NCI-H146 (cell line): Measurements from ENCODE around the gene CPNE2.

Experiments used
- DNase-seq: peaks from one replicate; lab custom pipeline; 2025; lab: John Stamatoyannopoulos, UW

The CPNE2 gene

DNA sequence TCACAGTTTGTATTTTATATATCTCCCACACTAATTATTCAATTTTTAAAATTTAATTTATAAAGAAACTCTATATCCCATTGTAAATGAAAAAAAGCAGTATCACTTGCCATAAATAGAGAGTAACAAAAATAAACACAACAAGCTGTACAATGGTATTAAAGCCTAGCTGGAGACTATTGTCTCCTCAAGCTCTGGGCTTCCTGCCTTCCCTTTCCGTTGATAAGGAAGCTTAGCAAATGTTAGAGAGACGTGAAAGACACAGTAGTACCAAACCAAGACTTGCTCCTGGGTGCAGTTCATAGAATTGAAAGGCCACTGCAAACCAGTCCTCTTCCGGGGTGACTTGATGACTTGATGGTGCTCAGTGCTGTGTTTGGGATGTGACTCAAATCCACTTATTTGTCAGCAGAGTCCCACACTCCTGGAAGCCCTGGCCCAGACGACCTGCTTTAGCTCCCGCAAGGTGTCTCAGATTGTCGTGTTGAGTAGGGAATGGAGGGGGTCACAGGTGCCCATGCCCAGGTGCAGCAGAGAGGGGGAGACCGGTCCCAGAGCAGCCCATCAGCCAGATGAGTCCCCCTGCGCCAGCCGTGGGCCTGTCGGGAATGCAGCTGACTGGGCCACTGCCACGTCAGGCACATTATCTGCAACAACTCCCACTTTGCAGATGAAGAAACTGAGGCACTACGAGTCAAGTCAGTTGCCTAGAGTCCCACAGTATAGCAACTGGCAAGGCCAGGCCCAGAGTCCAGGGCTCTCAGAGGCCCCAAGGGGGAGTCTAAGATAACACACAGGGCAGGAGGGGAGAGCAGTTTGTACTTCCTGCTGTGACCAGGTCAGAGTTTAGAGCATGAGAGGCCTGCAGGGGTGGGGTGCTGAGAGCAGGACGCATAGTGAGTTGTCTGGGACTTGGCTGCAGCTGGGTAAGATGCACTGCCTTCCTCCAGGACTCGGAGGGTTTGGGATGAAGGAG lies 53.0 kb downstream of the CPNE2 start:
- no peak for DNase-seq

DNA sequence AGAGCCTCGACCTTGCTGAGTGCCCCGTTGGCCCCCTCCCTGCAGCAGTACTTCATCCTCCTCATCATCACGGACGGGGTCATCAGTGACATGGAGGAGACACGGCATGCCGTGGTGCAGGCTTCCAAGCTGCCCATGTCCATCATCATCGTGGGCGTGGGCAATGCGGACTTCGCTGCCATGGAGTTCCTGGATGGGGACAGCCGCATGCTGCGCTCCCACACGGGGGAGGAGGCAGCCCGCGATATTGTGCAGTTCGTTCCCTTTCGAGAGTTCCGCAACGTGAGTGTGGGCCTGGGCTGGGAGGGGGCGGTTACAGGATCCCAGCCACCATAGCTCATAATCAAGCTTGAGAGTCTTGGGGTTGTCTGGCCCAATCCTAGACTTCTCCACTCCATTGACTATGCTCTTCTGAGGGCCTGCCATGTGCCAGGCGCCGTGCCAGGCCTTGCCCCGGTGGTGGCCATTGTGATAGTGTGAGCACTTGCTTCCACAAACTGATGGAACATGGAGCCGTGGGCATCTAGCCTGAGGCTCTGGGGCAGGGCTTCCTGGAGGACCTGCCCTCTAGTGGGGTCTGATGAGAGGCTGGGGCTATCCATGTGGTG lies 53.8 kb downstream of the CPNE2 start:
- DNase-seq = no peak

DNA sequence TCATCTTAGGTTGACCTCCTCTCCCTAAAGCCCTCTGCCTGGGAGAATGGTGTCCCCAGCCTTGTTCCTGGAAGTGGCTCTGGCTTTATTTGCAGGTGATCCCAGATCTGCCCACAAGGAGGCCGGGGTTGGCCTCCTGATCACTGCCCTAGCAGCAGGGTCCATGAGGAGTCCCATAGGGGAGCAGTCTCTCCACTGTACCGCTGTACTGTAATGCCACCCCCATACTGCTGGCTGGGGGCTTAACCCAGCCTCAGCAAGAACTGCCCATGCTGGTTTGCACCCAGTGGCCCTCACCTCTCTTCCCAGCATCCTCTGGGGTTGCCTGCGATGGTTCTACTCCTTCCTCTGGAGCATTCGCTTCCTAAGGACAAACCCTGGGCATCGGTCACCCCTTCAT lies 54.4 kb downstream of the CPNE2 start:
- no peak for DNase-seq

DNA sequence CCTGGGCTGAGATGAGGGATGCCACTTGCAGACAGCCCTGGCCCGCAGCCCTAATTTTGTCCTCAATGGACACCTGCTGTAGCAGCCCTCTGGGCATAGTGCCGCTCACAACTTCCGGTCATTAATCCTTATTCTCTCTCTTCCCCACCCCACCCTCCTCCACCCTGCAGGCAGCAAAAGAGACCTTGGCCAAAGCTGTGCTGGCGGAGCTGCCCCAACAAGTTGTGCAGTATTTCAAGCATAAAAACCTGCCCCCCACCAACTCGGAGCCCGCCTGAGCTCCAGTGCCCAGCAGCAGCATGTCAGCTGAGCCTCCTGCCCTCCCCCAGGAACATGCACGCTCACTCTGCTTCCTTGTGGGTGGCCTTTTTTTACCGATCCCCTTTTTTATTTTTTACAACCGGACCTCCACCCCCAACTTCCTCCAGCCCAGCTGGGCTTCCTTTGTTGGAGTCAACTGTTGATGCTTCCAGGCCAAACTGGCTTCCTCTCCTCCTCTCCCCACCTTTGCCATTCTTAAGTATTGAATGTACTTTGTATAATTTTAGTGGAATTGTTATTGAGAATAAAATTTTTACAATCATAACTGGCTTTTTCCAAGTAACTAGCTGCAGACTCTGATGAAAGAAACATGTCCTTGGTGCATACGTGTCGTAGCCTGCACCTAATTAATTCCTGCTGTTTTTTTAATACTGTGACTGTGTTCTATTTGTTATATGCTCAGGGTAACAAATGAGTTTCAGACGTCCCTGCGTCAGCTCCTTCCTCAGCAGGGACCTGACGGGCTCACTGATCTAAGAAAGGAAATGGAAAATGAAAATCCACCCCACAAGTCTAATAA lies 55.2 kb downstream of the CPNE2 start:
- DNase-seq = no peak

DNA sequence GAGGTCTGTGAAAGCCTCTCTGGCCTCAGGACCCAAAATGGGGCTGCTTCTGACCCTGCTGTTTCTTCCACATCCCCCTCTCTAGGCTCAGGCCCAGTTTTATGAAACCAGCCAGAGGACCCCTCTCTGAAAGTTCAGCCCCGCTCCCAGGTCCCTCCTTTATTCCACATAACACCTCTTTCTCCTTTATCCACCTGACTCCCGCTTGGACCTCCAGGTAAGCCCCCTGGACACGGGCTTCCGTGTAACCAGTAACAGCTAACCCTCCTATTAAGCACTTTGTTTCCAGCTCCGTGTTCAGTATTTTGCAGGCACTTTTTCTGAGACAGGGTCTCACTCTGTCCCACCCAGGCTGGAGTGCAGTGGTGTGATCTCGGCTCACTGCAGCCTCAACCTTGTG lies 56.1 kb downstream of the CPNE2 start:
- no peak for DNase-seq

DNA sequence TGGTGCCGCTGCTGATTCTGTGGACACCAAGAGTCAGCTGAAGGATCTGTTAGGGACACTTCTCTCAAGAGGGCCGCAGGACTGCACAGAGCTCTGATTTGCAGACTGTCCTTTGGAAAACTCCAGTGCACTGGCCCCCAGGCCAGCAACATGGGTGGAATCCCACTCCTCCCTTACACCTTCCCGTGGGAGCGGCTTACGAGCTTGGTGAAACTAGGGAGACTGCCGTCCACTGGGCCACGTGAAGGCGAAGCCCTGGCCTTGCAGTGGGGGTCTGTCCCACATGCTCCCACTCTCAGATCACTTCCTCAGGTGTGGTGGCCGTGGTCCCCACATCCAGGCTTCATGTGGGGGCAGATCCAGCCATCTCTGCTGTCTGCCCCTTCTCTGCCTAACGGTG lies 57.0 kb downstream of the CPNE2 start:
- DNase-seq = no peak

DNA sequence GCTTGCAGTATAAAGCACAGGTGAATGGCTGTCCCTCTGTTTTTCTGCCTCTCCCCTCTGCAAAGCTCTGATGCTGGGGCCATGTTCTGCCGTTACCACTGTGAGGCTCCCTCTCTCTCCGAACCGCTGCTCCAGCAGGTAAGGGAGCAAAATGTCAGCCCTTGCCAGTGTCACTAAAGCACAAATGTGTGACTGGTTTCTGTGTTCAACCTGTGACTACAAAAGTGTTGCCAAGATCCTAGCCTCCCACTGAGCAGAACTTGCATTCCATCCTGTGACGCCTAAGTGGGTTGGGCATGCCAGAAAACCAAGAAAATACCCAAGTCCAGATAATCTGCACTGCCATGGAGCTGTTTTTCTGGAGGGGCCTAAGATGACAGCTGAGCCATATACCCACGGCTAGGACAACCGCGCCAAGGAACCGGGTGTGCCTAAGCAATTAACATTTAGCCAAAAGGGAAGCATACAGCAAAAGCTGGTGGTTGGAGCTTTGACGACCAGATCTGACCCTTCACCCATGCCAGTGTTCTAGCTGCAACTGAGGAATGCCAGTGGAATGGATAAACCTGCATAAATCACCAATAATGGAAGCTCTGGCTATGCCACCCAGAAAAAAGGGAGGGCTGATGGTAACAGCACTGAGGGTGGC lies 58.4 kb downstream of the CPNE2 start:
- DNase-seq = no peak

DNA sequence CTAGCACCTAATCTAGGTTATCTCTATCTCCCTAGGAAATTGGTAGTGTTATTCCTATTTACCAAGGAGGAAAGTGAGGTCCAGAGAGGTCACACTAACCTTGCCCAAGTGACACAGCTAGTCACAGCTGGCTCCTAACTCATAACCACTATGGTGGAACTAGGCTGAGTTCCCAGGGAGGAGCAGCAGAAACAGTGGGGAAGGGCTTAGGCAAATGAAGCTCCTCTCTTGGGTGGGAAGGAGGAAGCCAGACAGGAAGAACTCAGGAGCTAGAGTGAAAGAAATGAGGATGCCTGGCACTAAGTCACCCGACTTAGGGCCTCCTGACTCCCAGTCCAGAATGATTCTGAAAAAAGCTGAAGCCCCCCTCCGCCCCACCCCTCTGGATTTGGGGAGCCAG lies 59.0 kb downstream of the CPNE2 start:
- no peak for DNase-seq

DNA sequence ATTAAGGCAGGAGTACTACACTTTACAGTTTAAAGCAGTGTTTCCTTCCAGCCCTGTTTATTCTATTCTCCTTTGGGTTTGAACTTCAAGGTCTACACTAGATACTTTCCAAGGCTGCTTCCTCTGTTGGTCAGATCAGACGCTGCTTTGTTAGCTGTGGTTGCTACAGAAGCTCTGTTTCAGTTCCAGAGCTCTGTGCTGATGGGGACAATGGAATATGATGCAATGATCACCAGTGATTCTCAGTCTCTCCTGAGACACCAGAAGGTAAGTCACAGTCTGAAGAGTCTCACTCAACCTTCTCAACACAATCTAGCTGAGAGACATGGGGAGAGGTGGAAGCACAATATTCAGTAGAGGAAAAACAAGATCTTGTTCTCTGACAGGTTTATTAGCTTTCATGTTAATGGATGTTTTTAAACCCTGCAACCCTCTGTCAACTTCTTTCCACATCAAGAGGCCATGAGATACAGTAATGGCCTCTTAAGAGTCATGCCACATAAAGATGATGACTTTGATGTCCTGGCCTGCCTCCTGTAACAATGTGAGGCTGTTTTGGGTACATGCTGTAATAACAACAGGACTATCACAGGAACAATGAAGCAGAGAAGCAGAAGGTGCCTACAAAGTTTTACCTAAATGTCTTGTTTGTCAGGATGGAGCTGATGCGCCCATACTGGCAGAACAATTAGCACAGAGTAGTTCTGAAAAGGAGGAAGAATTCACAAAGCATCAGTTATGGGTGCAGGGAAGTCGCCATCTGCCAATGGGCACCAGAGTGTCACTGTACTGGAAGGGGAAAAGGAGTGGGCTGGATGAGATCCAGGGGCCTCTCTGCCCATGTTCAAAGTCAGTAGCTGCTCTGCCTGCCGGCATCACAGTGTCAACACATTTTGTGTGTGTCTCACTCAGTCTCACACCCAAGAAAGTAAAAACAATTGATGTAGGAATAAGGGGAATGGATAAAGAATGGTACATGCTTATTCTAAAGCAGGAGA lies 60.0 kb downstream of the CPNE2 start:
- no peak for DNase-seq

DNA sequence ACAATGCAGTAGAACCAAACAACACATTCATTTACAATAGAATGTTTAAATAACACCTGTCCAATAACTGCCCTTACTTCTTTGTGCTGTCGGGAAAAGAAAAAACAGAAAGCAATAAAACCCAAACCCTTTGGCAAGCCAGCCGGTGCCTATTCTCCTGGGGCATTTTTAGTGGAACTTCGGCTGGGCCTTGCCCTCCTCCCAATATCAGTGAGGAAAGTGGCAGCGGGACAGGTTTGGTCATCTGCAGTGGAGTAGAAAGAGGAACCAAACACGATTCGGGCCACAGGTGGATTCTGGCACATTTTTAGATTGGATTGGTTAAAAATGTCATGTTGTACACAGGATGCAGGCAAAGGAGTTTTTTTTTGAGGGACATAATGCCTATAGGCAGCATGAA lies 61.5 kb downstream of the CPNE2 start:
- DNase-seq = no peak

DNA sequence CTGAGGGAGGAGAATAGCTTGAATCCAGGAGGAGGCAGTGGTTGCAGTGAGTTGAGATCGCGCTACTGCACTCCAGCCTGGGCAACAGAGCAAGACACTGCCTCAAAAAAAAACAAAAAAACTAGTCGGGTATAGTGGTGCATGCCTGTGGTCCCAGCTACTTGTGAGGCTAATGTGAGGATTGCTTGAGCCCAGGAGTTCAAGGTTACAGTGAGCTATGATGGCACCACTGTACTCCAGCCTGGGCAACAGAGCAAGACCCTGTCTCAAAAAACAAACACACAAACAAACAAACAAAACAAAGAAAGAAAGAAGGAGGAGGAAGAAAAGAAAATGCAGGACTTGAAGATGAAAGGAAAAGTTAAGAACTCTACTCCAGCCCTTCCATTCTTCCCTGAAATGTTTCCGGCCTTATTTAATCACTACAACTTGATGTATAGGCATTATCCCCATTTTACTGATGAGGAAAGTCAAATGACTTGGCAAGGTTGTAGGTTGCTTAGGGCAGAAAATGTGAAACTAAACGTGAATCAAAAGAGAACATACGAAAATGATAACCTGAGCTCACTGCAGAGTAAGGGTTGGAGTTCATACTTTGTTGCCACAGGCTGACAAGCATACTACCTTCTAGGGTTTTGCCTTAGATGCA lies 63.4 kb downstream of the CPNE2 start:
- DNase-seq = no peak

DNA sequence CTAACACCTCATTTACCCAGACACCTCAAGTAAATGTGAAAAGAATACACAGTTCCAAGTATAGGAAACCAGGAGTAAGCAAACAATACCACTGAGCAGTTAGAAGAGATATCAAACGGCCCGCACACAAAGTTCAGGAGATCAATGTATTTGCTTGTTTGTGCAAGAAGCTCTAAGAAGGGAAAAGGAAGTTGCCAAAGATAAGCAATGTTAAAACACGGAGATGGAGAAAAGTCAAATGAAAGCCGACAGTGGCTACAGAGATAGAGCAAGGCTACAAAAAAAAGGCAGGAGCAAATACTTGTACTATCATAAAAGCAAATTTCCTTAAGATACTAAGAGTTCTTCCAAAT lies 63.9 kb downstream of the CPNE2 start:
- no peak for DNase-seq

DNA sequence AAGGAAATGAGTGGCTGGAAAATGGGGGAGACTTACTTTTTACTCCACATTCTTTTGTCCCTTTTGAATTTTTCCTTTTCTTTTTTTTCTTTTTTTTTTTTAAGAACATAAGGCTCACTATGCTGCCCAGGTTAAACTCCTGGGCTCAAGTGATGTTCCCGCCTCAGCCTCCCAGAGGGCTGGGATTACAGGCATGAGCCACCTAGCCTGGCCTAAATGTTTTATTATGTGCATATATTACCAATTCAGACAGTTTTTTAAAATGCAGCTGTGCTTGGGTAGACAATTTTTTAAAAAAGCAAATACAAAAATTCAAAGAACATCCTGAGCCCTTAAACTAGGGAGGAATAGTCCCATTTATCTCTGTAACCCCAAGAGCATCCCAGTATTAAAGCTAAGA lies 65.2 kb downstream of the CPNE2 start:
- no peak for DNase-seq

DNA sequence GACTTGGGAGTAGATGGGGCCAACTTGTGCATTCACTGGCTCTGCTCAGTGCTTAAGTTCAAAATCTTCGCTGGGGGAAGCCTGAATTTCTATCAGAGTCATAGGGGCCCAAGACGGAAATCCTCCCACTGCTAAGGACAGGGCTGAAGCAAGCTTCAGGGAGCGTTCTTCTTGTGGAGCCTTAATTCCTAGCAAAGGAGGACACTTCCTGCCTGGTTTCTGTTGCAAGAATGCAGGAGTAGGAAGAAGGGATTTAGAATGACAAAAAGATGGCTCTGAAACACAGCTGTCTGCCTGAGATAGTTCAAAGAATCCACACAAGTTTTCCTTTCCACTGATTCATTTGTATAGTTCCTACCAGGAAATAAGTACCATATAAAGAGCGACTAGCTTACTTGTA lies 67.1 kb downstream of the CPNE2 start:
- no peak for DNase-seq

DNA sequence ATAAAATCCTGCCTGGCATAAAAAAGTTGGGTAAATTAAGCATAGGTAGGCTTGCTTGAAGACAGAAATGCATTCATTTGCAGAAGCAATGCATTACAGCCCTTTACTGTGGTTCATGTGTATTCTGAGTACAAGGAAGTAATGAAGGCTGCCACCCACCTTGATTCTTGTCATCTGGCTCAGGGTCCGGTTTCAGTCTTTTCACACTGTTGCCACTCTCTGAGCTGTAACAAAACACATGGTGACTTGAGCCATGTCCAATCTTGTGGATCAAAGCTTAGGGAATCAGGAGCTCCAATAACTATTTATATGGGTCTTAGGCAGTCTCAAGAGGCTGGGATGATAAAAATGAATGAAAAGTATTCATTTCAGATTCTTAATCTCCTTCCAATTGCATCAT lies 71.5 kb downstream of the CPNE2 start:
- DNase-seq = no peak

DNA sequence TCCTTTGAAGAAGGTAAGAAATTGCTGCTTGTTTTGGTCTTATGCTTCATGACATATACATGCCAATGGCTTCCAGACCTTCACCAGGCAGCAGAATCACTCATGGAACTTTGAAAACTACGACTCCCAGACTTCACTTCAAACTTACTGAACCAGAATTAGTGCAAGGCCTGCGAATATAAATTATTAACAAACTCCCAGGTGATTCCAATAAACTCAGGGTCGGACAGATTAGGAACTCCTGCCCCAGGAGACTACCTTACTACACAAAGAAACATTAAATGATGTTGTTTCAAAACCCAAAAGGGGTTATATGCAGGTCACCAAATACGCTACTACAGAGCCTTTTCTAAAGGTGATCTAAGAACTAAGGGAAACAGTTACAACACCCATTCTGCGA lies 73.1 kb downstream of the CPNE2 start:
- no peak for DNase-seq

DNA sequence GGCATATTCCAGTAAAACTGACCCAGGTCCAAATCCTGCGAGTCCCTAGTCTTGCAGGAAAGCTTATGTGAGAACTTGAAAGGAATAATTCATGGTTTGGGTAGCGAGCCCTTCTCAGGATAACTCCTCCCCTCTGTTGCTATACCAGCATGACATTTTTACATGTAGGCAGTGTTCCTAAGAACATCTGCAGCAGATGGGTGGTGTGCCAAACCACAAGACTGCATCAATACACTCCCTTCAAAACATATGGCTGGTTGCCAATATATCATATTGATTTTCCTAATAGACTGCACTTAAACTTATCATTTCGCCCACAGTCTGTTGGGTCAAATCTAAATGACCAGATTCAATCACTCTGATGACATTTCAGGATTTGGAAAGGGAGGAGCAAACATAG lies 73.6 kb downstream of the CPNE2 start:
- DNase-seq = no peak

DNA sequence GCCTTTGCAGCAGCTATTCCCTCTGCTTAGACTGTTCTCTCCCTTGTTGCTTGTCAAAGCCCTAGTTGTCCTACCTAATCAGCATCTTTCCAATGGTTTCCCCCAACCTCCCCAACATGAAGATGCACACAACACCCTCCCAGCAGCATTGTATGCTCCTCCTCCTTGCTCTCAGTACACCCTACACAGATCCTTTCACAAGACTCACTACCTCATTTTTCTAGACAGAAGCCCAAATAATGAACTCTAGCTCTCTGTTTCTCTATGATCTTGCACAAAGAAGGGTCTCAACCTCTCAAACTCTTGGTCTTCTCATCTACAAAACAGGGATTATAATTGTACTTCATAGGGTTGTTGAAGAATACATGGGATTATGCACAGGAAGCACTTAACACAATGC lies 74.1 kb downstream of the CPNE2 start:
- DNase-seq = no peak

DNA sequence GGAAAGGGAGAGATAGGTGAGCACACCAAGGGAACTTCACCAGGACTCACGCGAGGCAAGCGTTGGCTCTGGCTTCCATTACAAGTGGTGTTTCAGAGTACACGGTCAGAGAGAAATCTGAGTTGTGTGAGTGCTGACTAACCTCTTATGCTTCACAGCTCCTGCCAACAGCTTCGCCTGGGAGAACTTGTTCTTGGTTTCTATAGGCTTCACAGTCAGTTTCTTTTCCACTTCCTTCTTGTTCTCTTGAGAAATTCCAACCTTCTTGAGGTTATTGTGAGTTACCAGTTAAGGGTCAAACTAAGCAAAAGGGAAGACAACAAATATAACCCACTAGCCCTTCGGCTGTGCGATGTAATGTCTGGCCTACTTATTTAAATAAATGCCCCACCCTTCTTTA lies 74.6 kb downstream of the CPNE2 start:
- no peak for DNase-seq

DNA sequence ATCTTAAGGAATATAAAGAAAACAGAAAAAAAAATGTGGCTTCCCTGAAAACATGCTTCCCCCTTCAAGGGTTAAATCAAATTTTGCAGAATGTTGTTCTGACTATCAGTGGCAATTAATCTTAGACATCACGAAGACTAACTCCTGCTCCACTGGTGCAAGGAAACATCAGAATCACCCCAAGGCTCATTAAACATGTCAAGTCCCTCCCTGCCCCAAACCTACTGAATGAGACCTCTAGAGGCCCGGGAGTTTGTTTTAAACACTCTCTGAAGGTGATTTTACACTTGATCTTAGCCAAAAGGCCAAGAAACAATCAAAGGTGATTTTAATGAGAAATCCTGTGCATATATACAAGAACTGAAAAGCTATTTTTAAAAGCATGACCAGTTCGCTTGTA lies 75.2 kb downstream of the CPNE2 start:
- DNase-seq = no peak

DNA sequence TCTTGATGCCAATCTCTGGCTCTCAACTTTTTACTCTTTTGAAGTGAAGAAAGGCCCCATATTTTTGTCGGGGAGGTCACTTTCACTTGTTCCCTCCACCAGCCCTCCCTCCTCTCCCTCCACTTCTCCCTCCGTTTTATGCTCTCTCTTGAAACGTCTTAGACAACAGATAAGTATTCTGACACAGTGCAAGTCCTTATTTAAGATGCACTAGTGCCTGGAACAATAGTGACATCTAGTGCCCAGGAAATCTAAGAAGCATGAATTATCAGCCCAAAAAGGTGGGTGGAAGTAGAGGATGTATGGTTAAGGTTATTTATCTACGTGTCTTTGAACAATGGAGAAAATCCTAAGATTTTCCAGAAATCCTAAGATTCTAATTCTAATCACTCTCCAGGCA lies 75.6 kb downstream of the CPNE2 start:
- peak; percentile 19 for DNase-seq
